Activated CD8-positive, alpha-beta memory T cell treated with anti-CD3 and anti-CD28 coated beads for 24 hours (primary cell): ENCODE measurements around the gene NDRG2.
"Not testable (repeated sequence)": the region's sequence is repeated elsewhere in the genome, so short reads cannot be mapped to it uniquely, and the experiment has no call there.

Experiments used
- DNase-seq: peaks from one replicate; pipeline ENCODE4 v3.0.0-alpha.2; 2020

The NDRG2 gene

GRCh38 chr14:21033133-21033698, 8.4 kb upstream of the NDRG2 start:
- DNase-seq = no peak

DNA sequence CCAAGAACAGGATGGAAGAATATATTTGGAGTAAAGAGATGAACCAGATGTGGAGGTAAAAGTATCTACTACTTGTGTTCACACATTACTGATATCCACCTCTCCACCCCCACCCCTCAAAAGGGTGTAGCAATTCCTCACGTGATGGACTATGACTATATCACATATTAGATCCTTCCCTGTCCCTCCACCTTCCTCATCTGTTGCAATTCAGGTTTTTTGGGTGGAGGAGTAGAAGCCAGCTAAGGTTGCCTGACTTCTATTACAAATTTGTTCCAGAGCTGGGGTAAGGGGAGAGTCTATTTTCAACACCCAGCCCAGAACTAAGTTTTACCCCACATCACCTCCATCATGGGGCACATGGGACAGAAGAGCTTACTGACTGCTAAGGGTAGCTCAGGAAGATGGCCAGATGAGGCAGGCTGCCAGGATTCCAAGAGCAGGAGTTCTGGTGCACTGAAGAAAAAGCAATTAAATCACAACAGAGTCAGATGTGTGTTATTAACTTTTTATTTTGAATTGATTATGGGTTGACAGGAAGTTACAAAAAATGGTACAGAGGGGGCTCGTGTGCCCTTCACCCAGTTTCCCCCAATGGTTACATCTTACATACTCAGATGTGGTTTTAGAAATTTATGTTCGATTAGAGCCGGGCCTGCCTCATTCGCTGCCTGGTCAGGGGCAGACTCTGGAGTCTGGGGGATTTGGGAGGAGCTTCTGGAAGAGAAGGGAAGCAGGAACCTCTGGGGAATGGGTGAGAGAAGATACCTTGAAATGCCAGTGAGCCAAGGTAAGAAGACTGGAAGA, 7.7 kb upstream of the NDRG2 start:
- no peak for DNase-seq

DNA sequence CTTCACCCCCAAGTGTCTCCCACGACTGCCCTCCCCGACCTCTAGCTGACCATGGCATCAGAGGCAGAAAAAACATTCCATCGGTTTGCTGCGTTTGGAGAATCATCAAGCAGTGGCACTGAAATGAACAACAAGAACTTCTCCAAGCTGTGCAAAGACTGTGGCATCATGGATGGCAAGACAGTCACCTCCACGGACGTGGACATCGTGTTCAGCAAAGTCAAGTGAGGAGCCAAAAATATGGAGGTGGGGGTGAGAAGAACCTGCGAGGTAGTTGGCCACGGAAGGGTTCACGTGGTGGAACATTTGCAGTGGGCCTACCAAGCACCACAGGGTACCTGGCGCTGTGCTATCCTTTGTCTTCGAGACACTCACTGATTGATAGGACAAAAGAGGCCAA, 5.7 kb upstream of the NDRG2 start:
- no peak for DNase-seq

GRCh38 chr14:21029917-21030316, 5.1 kb upstream of the NDRG2 start, which contains the start of gene TPPP2:
TPPP2 (plus strand) TSS chr14:21030217; CDS start chr14:21030582, 365 bp downstream.
- no peak for DNase-seq

DNA sequence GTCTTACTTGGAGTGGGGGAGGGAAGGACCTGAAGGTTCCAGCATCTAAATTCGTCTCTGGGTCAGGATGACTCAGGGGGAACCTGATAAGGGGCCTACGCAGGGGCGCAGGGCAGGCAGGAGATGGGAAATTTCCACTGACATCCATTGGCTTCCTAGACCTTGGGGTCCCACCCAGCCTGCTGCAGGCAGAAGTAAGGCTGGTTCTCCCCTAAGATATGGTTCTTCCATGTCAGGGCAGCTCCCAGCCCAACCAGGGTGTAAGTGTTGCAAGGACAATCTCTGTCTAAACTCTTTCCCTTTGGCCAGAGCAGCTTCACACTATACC, 2.1 kb upstream of the NDRG2 start:
- DNase-seq = no peak

DNA sequence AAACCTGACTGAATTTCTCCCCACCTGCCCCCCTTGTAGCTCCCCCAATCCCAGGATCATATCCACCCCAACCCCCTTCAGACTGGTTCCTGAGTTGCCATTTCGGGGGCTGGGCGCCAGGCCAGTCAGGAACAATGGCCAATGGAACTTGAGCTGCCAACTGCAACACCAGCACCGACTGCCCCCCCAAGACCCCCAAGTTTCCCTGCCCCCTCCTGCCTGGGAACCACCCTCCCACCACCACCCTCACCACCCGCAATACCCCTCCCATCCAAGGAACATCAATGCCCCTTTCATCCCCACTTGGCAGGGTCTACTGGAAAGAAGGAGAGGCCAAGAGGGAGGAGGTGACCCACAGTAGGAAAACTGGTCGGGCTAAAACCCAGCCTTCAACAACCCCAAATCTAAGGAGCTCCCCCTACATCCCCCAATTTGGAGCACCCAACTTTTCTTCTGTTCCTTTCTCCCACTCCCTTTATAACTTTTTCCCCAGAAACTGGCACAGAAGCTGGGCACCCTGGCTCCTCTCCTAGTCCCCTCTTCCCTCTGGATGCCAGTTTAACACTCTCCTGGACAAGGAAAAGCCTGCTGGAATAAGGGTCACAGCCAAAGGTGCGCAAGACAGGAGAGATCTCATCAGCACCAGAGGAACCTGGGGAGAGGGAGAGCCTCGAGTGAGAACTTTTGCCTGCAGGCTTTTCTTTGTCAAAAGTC, 1.6 kb upstream of the NDRG2 start:
- DNase-seq = no peak

- DNase-seq = no peak
These were observed 761 bp upstream of the NDRG2 start for GRCh38 chr14:21025371-21026273.

- DNase-seq = peak; percentile 67
These were observed 860 bp downstream of the NDRG2 start for GRCh38 chr14:21023817-21024584.

DNA sequence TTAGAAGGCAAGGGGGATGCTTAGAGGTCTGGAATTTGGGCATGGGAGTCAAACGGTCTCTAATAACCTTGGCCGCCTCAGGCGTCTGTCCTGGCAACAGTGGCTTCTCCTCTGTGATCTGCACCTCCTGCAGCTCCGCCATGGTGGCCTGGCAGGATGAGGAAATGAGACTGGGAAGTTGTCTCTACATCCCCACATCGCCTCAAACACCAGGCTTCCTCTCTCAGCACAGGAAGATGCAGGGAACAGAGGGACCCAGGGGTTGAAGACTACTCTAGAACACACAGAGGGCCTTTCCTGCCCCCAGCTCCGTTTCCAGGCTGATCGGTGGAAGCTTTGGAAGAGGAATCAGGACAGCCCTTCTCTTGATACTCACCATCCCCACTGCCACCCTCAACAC, 1.7 kb downstream of the NDRG2 start:
- DNase-seq = no peak

- no peak for DNase-seq
These were observed 2.2 kb downstream of the NDRG2 start for GRCh38 chr14:21022686-21023085.

- no peak for DNase-seq
These were observed 3.8 kb downstream of the NDRG2 start for GRCh38 chr14:21020977-21021545.

DNA sequence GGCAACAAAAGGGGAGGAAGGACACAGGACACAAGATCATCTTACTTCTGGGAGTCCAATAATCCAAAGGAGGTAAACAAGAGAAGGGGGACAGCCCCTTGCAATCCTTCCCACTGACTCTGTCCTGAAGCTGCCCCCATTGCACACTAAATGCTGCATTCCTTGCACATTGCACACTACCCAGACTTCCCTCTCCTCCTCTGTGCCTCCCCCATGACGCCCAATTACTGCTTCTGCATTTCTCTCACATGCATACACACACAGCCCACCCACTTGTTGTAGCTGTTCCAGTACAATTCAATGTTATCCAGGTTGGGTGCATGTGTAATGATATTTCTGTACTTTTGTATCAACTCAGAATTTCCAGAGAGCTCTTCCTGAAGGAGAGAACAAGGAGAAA, 5.5 kb downstream of the NDRG2 start:
- DNase-seq = no peak

DNA sequence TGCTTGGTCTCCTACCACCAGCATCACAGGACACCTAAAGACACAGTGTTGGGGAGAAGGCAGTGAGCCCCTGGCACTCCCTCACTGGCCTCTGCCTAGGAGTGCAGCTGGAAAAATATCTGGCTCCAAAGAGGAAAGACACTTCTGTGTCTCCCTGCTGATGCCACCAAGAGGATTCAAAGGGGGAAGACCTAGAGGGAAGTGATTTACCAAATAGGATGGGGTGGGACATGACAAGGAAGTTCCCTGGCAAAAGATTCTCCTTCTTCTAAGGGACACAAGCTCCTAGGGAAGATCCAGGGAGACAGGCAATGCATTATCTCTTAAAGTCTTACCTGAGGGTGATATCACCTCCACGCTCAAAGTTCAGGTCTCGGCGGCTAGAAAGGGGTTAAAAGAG, 6.1 kb downstream of the NDRG2 start:
- DNase-seq = no peak

- no peak for DNase-seq
These were observed 6.6 kb downstream of the NDRG2 start for GRCh38 chr14:21018286-21018685.

- DNase-seq = no peak
These were observed 7.2 kb downstream of the NDRG2 start for GRCh38 chr14:21017528-21018245.

DNA sequence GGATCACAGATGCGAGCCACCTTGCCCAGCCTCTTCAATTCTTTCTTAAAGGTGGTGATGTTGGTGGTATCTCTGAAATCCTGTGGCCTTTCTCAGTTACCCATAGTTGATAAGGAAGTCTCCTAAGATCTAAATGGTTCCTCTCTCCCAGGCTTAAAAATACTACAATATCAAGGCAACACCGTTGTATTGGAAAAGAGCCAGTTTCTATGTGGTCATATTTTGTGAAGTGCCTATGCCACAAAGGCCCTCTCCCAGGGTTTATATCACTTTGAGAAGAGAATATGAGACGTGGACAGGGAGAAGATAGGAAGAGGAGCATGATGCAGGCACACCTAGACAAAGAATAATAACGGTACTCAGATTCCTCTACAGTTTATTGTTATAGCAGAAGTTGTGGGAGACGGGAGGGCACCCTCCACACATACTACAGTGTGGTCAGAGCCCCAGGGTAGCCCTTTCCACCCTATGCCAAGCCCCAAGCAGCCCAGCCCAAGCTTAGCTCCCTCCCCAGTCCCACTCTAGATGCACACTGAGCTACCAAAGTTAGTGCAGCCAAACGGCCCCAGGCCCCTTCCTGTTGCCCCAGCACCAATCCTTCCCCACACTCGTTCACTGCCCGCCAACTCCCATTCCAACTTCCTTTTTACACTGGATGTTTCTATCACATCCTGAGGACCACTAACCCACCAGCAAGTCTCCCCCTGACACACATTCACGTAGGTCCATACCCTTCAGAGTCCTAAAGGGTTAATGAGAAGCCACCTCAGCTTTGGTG, 8.3 kb downstream of the NDRG2 start:
- no peak for DNase-seq

DNA sequence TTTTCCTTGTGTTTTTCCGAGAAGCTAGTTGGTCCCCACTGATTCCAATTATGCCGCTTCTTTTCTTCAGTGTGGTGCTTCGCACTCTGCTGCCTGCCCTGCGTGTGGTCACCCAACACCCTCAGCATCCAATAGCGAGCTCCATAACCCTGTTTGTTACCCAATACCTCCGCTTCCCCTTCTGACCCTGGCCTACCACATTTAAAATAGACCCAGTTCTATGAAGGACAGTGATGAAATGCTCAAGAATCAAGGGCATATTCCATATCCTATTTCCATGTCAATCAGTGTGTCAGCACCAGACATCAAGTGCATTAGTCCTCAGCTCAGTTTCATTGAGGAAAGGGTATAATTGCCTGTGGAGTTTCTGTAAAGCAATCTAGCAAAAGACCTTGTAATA, 9.5 kb downstream of the NDRG2 start:
- no peak for DNase-seq

DNA sequence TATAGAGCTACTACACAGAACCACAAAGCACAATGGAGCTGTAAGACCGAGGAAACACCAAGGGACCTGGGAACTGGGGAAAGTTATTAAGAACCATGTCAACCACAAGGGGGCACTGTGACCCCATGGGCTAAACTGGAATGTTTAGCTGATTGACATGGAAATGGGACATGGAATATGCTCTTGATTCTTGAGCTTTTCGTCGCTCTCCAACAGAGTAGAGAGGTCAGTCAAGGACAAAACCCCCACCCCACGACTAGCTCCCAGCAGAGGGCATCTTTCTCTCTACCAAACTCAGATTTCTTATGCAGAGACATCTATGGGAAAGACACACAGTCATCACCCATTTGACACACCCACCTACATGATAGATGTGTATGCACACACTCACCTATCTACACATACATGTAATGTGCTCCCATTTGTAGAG, 10.1 kb downstream of the NDRG2 start:
- DNase-seq = peak; percentile 91

DNA sequence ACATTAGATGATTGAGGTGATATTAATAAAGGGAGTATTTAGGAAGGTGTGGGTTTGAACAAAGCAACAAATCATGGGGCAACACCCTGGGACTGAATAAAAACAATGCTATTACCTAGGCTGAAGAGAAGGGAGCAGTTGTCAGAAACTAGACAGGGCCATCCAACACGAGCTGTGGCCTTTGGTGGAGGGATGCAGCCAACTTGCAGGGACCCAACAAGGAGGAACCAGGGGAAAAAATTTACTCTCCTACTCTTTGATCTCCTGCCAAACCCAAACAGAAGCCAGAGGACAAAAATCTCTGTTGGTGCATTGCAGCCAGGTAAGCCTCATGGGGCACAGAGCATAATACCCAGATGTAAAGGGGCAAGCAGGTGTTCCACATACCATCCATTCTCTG, 13.7 kb downstream of the NDRG2 start:
- DNase-seq = no peak

GRCh38 chr14:21009721-21010120, 15.1 kb downstream of the NDRG2 start:
- not testable (repeated sequence) for DNase-seq
